Skeletal muscle satellite cell (primary cell): ENCODE data around the gene SOX4. TPM values are rescaled to one million over a fixed set of nuclear protein-coding genes. Genes with fewer than 3 reads are reported as not detected.

ENCODE experiments used
- H3K27me3 ChIP-seq: 2 replicates; pipeline ENCODE4 v1.7.0; 2013; ENCODE audit warnings: low read length; ENCODE audit not compliant: control insufficient read depth, insufficient read depth
- H3K36me3 ChIP-seq: 2 replicates; pipeline ENCODE4 v1.7.0; 2013; ENCODE audit warnings: mild to moderate bottlenecking, control low read depth, low read length; ENCODE audit not compliant: insufficient read depth
- H3K4me1 ChIP-seq: 2 replicates; pipeline ENCODE4 v1.7.0; 2013; ENCODE audit warnings: low read length; ENCODE audit not compliant: control insufficient read depth, insufficient read depth
- H3K4me2 ChIP-seq: 2 replicates; pipeline ENCODE4 v1.7.0; 2013; ENCODE audit warnings: mild to moderate bottlenecking, low read length
- H3K4me3 ChIP-seq: 2 replicates; pipeline ENCODE4 v1.7.0; 2013; ENCODE audit warnings: low read length
- H3K9ac ChIP-seq: 2 replicates; pipeline ENCODE4 v1.7.0; 2013; ENCODE audit warnings: mild to moderate bottlenecking, low read depth, low read length, moderate library complexity
- H3K9me3 ChIP-seq: replicated peaks from 2 replicates; pipeline ENCODE4 v1.7.0; 2013; ENCODE audit warnings: mild to moderate bottlenecking, control low read depth, low read length
- small RNA-seq: library from RNA; depleted of rRNA; stranded (forward); fragments of <200 nt; gene quantifications from one replicate; pipeline ENCODE3, GENCODE V24; 2012

SOX4 gene

GRCh38 chr6:21626756-21627155 lies 33.2 kb downstream of the SOX4 start:
- H3K4me2 ChIP-seq = no peak overlapping the region
- no peaks in the 10 kb centered on the region for H3K9me3 ChIP-seq
- no peaks in the 10 kb centered on the region for H3K36me3 ChIP-seq
- H3K9ac ChIP-seq = no peak overlapping the region
- H3K4me3 ChIP-seq = no peak overlapping the region
- no peaks in the 10 kb centered on the region for H3K27me3 ChIP-seq
- no peaks in the 10 kb centered on the region for H3K4me1 ChIP-seq

- Histone ChIP-seq H3K4me1 (no peaks in the 10 kb centered on the region), H3K27me3 (no peaks in the 10 kb centered on the region), H3K4me3 (no peak overlapping the region), H3K36me3 (no peaks in the 10 kb centered on the region), H3K4me2 (no peak overlapping the region), H3K9ac (no peak overlapping the region), H3K9me3 (no peaks in the 10 kb centered on the region)
Measured at GRCh38 chr6:21628160-21628559, 34.6 kb downstream of the SOX4 start.

DNA sequence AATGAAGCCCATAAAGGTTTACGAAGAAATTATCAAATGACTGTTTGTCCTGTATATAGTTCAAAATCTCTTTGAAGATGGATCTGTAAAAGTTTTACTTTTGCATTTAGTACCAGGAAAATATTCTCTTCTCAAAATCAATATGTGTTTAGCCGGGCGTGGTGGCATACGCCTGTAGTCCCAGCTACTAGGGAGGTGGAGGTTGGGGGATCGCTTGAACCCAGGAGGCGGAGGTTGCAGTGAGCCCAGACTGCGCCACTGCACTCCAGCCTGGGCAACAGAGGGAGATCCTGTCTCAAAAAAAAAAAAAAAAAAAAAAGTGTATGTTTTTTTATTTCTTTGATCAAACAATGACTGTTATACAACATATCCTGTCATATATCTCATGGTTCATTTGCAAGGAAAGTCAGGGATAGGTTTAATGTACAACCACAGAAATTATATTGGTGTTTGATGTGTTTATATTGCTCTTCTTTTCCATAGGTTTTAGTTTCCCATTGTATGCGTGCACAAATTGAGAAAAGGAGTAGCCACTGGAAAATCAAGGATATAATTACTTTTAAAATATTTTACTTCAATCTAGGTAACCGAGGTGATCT lies 40.1 kb downstream of the SOX4 start:
- H3K27me3 ChIP-seq = no peaks in the 10 kb centered on the region
- H3K36me3 ChIP-seq = no peaks in the 10 kb centered on the region
- no peak overlapping the region for H3K4me3 ChIP-seq
- peaks cover 15% of the 10 kb centered on the region for H3K4me1 ChIP-seq
- H3K9me3 ChIP-seq = no peaks in the 10 kb centered on the region
- peak overlapping the region; percentile 15 for H3K9ac ChIP-seq
- H3K4me2 ChIP-seq = no peak overlapping the region

GRCh38 chr6:21634582-21634981 lies 41.0 kb downstream of the SOX4 start:
- Histone ChIP-seq H3K36me3 (no peaks in the 10 kb centered on the region), H3K9ac (no peak overlapping the region), H3K9me3 (no peaks in the 10 kb centered on the region)

DNA sequence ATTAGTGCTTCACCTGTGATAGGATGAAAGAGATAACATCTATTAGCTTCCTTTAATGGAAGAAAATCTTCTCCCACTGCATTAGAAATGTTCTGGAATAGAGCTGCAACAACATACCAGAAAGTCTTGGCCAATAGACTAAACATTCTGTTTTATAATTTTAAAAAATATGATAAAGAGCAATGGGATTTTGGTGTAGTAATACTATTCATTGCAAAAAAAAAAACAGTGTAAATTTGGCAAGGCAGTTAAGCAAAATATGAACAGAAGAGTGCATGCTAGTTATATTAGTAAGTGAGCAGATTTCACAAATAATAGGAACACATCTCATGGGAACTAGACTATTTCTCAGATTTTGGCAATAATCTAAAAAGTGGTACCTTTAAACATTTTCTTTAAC lies 43.3 kb downstream of the SOX4 start:
- Histone ChIP-seq H3K9ac (no peak overlapping the region), H3K4me2 (no peak overlapping the region), H3K9me3 (no peaks in the 10 kb centered on the region), H3K27me3 (no peaks in the 10 kb centered on the region), H3K4me1 (peaks cover 15% of the 10 kb centered on the region), H3K36me3 (no peaks in the 10 kb centered on the region), H3K4me3 (no peak overlapping the region)

More at GRCh38 chr6:21634582-21634981, 41.0 kb downstream of the SOX4 start:
- peaks cover 15% of the 10 kb centered on the region for H3K4me1 ChIP-seq
- no peak overlapping the region for H3K4me3 ChIP-seq
- no peaks in the 10 kb centered on the region for H3K27me3 ChIP-seq
- H3K4me2 ChIP-seq = peak overlapping the region; percentile 50

GRCh38 chr6:21639316-21639715 lies 45.8 kb downstream of the SOX4 start:
- no peak overlapping the region for H3K4me3 ChIP-seq
- peaks cover 9% of the 10 kb centered on the region for H3K4me1 ChIP-seq
- H3K4me2 ChIP-seq = no peak overlapping the region
- H3K9me3 ChIP-seq = no peaks in the 10 kb centered on the region
- no peaks in the 10 kb centered on the region for H3K36me3 ChIP-seq
- no peaks in the 10 kb centered on the region for H3K27me3 ChIP-seq
- no peak overlapping the region for H3K9ac ChIP-seq

Small RNA genes within 50 kb of the gene (small RNA-seq; reads per million reads assigned to genes)
- gene BOLA2P3 = not detected
